Heart left ventricle (tissue), 16 donors: ENCODE data around the gene WASF3. TPM values are rescaled to one million over a fixed set of nuclear protein-coding genes. Genes with fewer than 3 reads are reported as not detected.

ENCODE experiments used
- ATAC-seq, 4 donors: fragments of 200-7000 bp; cut with Tn5 transposase; one replicate each; pipeline ENCODE4 v1.9.1; 2020 to 2022; ENCODE audit warnings: moderate library complexity in 4 of 4, mild to moderate bottlenecking in 3 of 4, moderate number of reproducible peaks in 1 of 4
- DNase-seq, 5 donors: peaks; one replicate each; pipeline ENCODE4 v3.0.0-alpha.2; 2020
- H3K27ac ChIP-seq, 12 donors: fragments of 200-600 bp; sonication (generic) in 4 of 12; one replicate each; pipeline versions ENCODE4 v1.5.0 to v1.8.0; 2016 to 2022; ENCODE audit warnings: mild to moderate bottlenecking in 2 of 12
- H3K27me3 ChIP-seq, 9 donors: fragments of 200-600 bp; sonication (generic) in 2 of 9; one replicate each; pipeline versions ENCODE4 v1.5.1 to v1.8.0; 2016 to 2022; ENCODE audit warnings: mild to moderate bottlenecking in 3 of 9
- H3K36me3 ChIP-seq, 9 donors: fragments of 200-600 bp; sonication (generic) in 2 of 9; one replicate each; pipeline versions ENCODE4 v1.5.0 to v1.8.0; 2018 to 2022; ENCODE audit warnings: mild to moderate bottlenecking in 2 of 9
- H3K4me1 ChIP-seq, 12 donors: fragments of 200-600 bp; sonication (generic) in 4 of 12; one replicate each; pipeline versions ENCODE4 v1.5.0 to v1.8.0; 2016 to 2022; ENCODE audit warnings: mild to moderate bottlenecking in 3 of 12
- H3K4me3 ChIP-seq, 12 donors: fragments of 200-600 bp; sonication (generic) in 4 of 12; one replicate each; pipeline versions ENCODE4 v1.5.0 to v1.8.0; 2017 to 2022; ENCODE audit warnings: mild to moderate bottlenecking in 9 of 12, moderate library complexity in 4 of 12
- H3K9me3 ChIP-seq, 12 donors: fragments of 200-600 bp; sonication (generic) in 4 of 12; one replicate each; pipeline versions ENCODE4 v1.5.0 to v1.8.0; 2016 to 2022; ENCODE audit warnings: mild to moderate bottlenecking in 1 of 12
- POLR2A ChIP-seq, 2 donors: fragments of 450-650 bp; IDR thresholded peaks; one replicate each; pipeline ENCODE4 v1.6.1; 2017; ENCODE audit warnings: antibody characterized with exemption in 2 of 2, mild to moderate bottlenecking in 2 of 2, moderate library complexity in 2 of 2
- WGBS, 4 donors: extraction: QIAGEN DNeasy Blood & Tissue Kit in 2 of 4; methylation state at CpG; one replicate each; pipeline versions ENCODE4 v1.1.5 to v1.1.7; 2013 to 2018; 5-methylcytosine and 5-hydroxymethylcytosine counted together
- intact Hi-C, 10 donors: fragments of 100-400 bp; cut with DNase I; formaldehyde crosslinking; loops; one replicate each; pipeline versions ENCODE4 v1.11.1 to v1.14.2; 2022
- polyA plus RNA-seq, 2 donors: library from polyadenylated mRNA; stranded (reverse); fragments of 200-250 nt; gene quantifications; one replicate each; pipeline ENCODE4 v1.2.3, GENCODE V29; 2013
- total RNA-seq, 9 donors: library from RNA; depleted of rRNA in 2 of 9; stranded (reverse); fragments of >200 nt in 2 of 9; fragmentation: NEBNext Ultra II Directional in 3 of 9; extraction: Animal tissue kit (Norgen Biotek cat#: 25700) in 3 of 9; gene quantifications; one replicate each; pipeline versions ENCODE4 v1.1.0 to v1.2.4, GENCODE V29; 2016 to 2023
- TF ChIP-seq, protein P1 (sequence below), 12 donors: fragments of 200-600 bp; sonication (generic) in 4 of 12; IDR thresholded peaks; one replicate each; pipeline versions ENCODE4 v1.5.0 to v1.8.0; 2018 to 2022; ENCODE audit warnings: antibody characterized with exemption in 12 of 12, mild to moderate bottlenecking in 5 of 12
- donor health status: ischemic (EF 13 %, LVEDD 7.1; RV severe dilation, severe dysfunction).
- donor health status: healthy with polysubstance abuse.
- donor health status: DM: no; HTN: yes; CAD: no.
- donor health status: DM: no; HTN: no; CAD: no.
- donor health status: ischemic (EF 25% LVEDD 6.9; RV normal size, moderate dysfunction).
- donor health status: ischemic (EF 25% LVEDD 5.7; RV mildly dilated, moderate dysfunction).
- donor health status: healthy.
- donor health status: DM: yes; HTN: yes; CAD: no.
- donor health status: ischemic (EF 35%, LVEDD 5.7; RV mildly dilated, moderate dysfunction).
- donor health status: nonischemic (EF 11% LVEDD 7.7; RV severe dilation, severe dysfunction).
- donor health status: DM: yes; HTN: yes; CAD: no.
- donor health status: PGD.
- donor health status: ischemic (EF 29% LVEDD 5.4; RV normal size, mild dysfunction).
- donor health status: nonischemic (EF 23%, LVEDD 6.1; RV moderate dilation, normal function).

WASF3 gene
- total and polyA plus RNA-seq, 11 donors, result 3.4 to 14.9 (median 10.0) TPM

DNA sequence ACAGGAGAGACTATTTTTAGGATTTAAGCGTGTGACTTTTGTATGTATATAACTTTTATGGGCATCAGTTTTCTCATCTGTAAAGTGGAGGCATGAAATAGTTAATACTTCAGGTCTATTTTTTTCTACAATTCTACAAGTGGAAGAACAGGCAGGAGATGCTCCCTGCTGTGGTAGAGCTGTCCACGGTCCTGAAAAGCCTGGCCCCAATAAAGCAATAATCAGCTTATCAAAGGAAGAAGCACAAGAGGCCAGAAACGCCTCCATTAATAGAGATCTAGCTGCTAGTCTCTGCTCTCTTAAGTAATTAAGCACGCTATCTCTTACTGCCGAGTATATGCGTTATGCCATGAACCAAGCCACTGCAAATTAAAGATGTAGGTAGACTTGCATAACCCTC, 28.0 kb upstream of the WASF3 start:
- no peak for TF ChIP-seq POLR2A (IDR thresholded peaks at IDR 0.05)
- TF ChIP-seq, protein P1, sequence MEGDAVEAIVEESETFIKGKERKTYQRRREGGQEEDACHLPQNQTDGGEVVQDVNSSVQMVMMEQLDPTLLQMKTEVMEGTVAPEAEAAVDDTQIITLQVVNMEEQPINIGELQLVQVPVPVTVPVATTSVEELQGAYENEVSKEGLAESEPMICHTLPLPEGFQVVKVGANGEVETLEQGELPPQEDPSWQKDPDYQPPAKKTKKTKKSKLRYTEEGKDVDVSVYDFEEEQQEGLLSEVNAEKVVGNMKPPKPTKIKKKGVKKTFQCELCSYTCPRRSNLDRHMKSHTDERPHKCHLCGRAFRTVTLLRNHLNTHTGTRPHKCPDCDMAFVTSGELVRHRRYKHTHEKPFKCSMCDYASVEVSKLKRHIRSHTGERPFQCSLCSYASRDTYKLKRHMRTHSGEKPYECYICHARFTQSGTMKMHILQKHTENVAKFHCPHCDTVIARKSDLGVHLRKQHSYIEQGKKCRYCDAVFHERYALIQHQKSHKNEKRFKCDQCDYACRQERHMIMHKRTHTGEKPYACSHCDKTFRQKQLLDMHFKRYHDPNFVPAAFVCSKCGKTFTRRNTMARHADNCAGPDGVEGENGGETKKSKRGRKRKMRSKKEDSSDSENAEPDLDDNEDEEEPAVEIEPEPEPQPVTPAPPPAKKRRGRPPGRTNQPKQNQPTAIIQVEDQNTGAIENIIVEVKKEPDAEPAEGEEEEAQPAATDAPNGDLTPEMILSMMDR (IDR thresholded peaks at IDR 0.05), result no peak
- no peak overlapping the region for H3K27ac ChIP-seq
- H3K4me3 ChIP-seq, result no peak overlapping the region
- H3K9me3 ChIP-seq, result no peaks in the 10 kb centered on the region
- 22 to 33% (median 30%) methylated on average over 6 of the region's 6 CpGs for WGBS, 4 donors
- intact Hi-C loops, result no loop called here
- peak in 3 of 5 donors; percentile 10 to 45 (median 32) for DNase-seq
- H3K27me3 ChIP-seq, result peaks cover 0 to 4% (median 0%) of the 10 kb centered on the region in 9 donors
- ATAC-seq, result no peak
- no peaks in the 10 kb centered on the region for H3K36me3 ChIP-seq
- H3K4me1 ChIP-seq, result no peaks in the 10 kb centered on the region

- Histone ChIP-seq H3K27ac (no peak overlapping the region), H3K36me3 (no peaks in the 10 kb centered on the region), H3K4me1 (no peaks in the 10 kb centered on the region), H3K27me3 (peaks cover 0 to 4% (median 0%) of the 10 kb centered on the region in 9 donors), H3K4me3 (no peak overlapping the region), H3K9me3 (no peaks in the 10 kb centered on the region)
- ATAC-seq (no peak), DNase-seq (no peak)
- TF ChIP-seq POLR2A (IDR thresholded peaks at IDR 0.05), result no peak
- TF ChIP-seq, protein P1 (IDR thresholded peaks at IDR 0.05), result no peak
- intact Hi-C loops, result no loop called here
- 40 to 58% (median 52%) methylated on average over 3 of the region's 3 CpGs for WGBS, 4 donors
Measured at GRCh38 chr13:26531742-26532141, 25.7 kb upstream of the WASF3 start.

DNA sequence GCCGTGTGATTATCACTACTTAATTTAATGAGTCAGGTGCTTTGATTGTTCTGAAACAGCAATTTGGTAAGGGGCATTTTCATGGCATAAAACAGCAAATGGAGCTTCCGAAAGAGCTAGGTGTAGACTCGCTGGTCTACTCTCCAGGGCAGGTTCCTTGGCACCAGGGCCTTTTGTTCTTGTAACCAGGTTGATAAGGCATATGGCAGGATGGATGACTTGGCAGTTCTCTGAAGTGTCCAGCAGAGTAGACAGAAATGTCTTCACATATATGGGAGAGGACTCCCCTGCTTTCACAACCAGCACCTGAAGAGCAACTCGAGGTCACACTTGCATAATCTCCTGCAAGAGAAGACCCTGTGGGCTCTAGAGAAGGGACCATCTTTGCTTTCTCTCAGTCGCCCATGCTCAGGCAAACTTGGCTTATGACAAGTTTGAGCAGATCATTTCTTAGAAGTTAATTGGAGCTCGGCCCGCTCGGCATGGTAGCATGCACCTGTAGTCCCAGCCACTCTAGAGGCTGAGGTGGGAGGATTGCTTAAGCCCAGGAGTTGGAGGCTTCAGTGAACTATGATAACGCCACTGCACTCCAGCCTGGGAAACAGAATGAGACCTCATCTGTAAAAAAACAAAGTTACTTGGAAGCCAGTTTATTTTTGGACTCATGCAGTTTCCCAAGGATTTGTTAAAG, 23.3 kb upstream of the WASF3 start:
- H3K9me3 ChIP-seq, result no peaks in the 10 kb centered on the region
- 82 to 86% (median 84%) methylated on average over 8 to 9 of the region's 9 CpGs for WGBS, 4 donors
- no peaks in the 10 kb centered on the region for H3K4me1 ChIP-seq
- no peak for ATAC-seq
- intact Hi-C loops, result no loop called here
- no peak overlapping the region for H3K27ac ChIP-seq
- TF ChIP-seq POLR2A (IDR thresholded peaks at IDR 0.05), result no peak
- TF ChIP-seq, protein P1 (IDR thresholded peaks at IDR 0.05), result no peak
- DNase-seq, result no peak
- no peaks in the 10 kb centered on the region for H3K36me3 ChIP-seq
- no peaks in the 10 kb centered on the region for H3K27me3 ChIP-seq
- H3K4me3 ChIP-seq, result no peak overlapping the region

DNA sequence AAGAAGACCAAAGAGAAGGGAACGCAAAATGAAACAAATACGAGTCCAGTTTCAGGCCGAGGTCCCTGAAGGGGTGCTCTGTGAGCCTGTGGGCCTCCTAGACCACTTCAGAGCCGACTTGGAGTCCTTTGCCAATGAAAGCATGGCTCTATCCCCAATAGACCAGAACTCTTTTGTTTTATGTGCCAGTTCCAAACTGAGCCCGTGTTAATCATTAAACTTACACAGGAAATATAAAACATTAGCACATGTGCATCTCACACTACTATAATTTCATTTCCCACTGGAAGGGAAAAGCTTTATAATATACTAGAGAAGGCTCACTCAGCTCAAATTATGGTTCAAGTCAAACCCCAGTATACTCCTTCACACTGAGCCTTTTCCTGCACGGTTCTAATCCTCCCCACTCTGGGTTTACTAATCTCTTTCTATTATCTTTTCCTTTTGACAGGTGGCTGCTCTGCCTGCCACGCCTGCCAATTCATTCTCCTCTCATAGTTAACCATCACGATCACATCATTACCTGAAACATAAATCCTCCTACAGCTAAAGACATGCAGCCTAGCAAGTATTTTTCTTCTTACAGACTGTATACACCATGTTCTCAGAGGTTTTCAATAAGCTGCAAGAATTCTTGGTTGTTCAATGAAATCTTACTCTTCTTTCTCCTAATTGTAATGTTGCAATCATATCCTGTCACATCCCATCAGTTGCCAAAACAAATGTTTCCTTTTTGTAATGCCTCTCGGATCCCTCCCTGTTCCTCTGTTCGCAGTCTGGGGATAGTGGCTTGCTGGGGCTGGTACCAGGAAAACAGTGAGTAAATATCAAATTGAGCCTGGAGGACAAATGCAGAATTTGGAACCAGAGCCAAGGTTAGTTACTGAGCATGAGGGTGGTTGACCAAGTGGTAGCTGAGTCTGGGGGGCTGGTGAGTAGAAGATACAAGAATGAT, 18.8 kb upstream of the WASF3 start:
- no peak for TF ChIP-seq POLR2A (IDR thresholded peaks at IDR 0.05)
- TF ChIP-seq, protein P1 (IDR thresholded peaks at IDR 0.05), result no peak
- no peak for DNase-seq
- Histone ChIP-seq H3K36me3 (no peaks in the 10 kb centered on the region), H3K9me3 (no peaks in the 10 kb centered on the region), H3K4me1 (no peaks in the 10 kb centered on the region), H3K27me3 (no peaks in the 10 kb centered on the region), H3K4me3 (no peak overlapping the region), H3K27ac (no peak overlapping the region)
- 40 to 56% (median 49%) methylated on average over 10 of the region's 10 CpGs for WGBS, 4 donors
- ATAC-seq, result peak in 2 of 4 donors; percentile 76 to 77
- intact Hi-C loops, result no loop called here
